Suprapubic skin (tissue), 4 donors: ENCODE measurements around the gene SNAPC4. TPM values are rescaled to one million over a fixed set of nuclear protein-coding genes. Genes with fewer than 3 reads are reported as not detected.

Source experiments
- DNase-seq, 2 donors: peaks; one replicate each; pipeline ENCODE4 v3.0.0-alpha.2; 2019; ENCODE audit warnings: low spot score in 2 of 2
- H3K27ac ChIP-seq: fragments of 200-600 bp; sonication (generic); one replicate; pipeline ENCODE4 v1.5.1; 2019
- H3K27me3 ChIP-seq: fragments of 200-600 bp; sonication (generic); one replicate; pipeline ENCODE4 v1.5.1; 2019
- H3K36me3 ChIP-seq: fragments of 200-600 bp; sonication (generic); one replicate; pipeline ENCODE4 v1.5.1; 2019
- H3K4me1 ChIP-seq: fragments of 200-600 bp; sonication (generic); one replicate; pipeline ENCODE4 v1.5.1; 2019
- H3K4me3 ChIP-seq: fragments of 200-600 bp; sonication (generic); one replicate; pipeline ENCODE4 v1.5.1; 2019; ENCODE audit warnings: mild to moderate bottlenecking
- H3K9me3 ChIP-seq: fragments of 200-600 bp; sonication (generic); one replicate; pipeline ENCODE4 v1.5.1; 2019
- CTCF ChIP-seq, 2 donors: fragments of 200-600 bp in 1 of 2; fragments of 450-650 bp in 1 of 2; sonication (generic) in 1 of 2; IDR thresholded peaks; one replicate each; pipeline ENCODE4 v1.5.1; 2016 to 2019; ENCODE audit warnings: antibody characterized with exemption in 2 of 2, mild to moderate bottlenecking in 1 of 2, moderate library complexity in 1 of 2
- EP300 ChIP-seq: sonication (generic); formaldehyde crosslinking; IDR thresholded peaks from one replicate; pipeline ENCODE4 v1.6.1; 2017; ENCODE audit warnings: antibody characterized with exemption
- POLR2A ChIP-seq, 2 donors: fragments of 450-650 bp; IDR thresholded peaks; one replicate each; pipeline ENCODE4 v1.6.1; 2017; ENCODE audit warnings: antibody characterized with exemption in 2 of 2, mild to moderate bottlenecking in 2 of 2, moderate library complexity in 2 of 2
- POLR2AphosphoS5 ChIP-seq, 3 donors: sonication (generic); formaldehyde crosslinking; IDR thresholded peaks; one replicate each; pipeline ENCODE4 v1.6.1; 2017; ENCODE audit warnings: antibody characterized with exemption in 3 of 3
- WGBS: methylation state at CpG from one replicate; pipeline ENCODE4 v1.1.5; 2018; 5-methylcytosine and 5-hydroxymethylcytosine counted together
- total RNA-seq, 4 donors: library from RNA; depleted of rRNA; stranded (reverse); fragments of >200 nt; gene quantifications; one replicate each; pipeline ENCODE4 v1.1.0, GENCODE V29; 2016

The SNAPC4 gene
- total RNA-seq, 4 donors from 2014 or later: 6.1 to 11.1 (median 9.8) TPM

DNA sequence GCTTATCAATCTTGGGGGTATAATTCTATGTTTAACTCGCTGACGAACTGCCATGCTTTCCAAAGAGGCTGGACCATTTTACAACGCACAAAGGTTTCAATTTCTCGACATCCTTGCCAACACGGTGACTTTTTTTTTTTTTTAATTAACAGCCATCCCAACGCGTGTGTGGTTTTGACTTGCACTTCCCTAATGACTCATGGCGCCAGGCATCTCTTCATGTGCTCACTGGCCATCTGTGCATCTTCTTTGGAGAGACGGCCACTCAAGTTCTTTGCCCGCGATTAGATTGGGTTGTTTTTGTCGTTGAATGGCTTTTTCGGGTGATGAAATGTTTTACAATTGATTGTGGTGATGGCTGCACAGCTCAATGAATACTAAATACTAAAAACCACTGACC lies 14.0 kb downstream of the SNAPC4 start:
- DNase-seq: no peak
- H3K27ac ChIP-seq: no peak overlapping the region
- no peak overlapping the region for H3K4me3 ChIP-seq
- no peaks in the 10 kb centered on the region for H3K9me3 ChIP-seq
- H3K36me3 ChIP-seq: peaks cover 89% of the 10 kb centered on the region
- no peaks in the 10 kb centered on the region for H3K4me1 ChIP-seq
- no peaks in the 10 kb centered on the region for H3K27me3 ChIP-seq
- WGBS: 93% methylated on average over 13 of the region's 13 CpGs
- no peak for TF ChIP-seq POLR2AphosphoS5 (IDR thresholded peaks at IDR 0.05)
- no peak for TF ChIP-seq POLR2A (IDR thresholded peaks at IDR 0.05)
- no peak for TF ChIP-seq EP300
- TF ChIP-seq CTCF (IDR thresholded peaks at IDR 0.05): no peak

DNA sequence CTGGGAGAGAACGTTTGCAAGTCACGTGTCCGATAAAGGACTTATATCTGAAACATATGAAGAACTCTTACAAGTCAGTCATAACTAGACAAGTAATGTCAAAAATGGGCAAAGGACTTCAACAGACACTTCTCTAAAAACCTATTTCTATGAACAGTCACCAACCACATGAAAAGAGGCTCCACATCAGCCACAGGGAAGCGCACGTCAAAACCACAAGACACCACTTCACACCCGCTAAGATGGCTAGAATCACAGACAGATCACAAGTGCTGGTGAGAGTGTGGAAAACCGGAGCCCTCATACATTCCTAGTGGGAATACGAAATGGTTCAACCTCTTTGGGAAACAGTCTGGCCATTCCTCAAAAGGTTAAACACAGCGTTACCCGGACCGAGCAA lies 15.0 kb downstream of the SNAPC4 start:
- Histone ChIP-seq H3K4me1 (no peaks in the 10 kb centered on the region), H3K4me3 (no peak overlapping the region), H3K36me3 (peaks cover 92% of the 10 kb centered on the region), H3K9me3 (no peaks in the 10 kb centered on the region), H3K27me3 (no peaks in the 10 kb centered on the region), H3K27ac (no peak overlapping the region)
- WGBS: 86% methylated on average over 11 of the region's 11 CpGs
- no peak for DNase-seq
- TF ChIP-seq CTCF (IDR thresholded peaks at IDR 0.05): no peak
- no peak for TF ChIP-seq POLR2AphosphoS5 (IDR thresholded peaks at IDR 0.05)
- TF ChIP-seq EP300: no peak
- TF ChIP-seq POLR2A (IDR thresholded peaks at IDR 0.05): no peak

GRCh38 chr9:136383436-136383835 lies 16.5 kb downstream of the SNAPC4 start:
- DNase-seq: no peak
- Histone ChIP-seq H3K36me3 (peaks cover 92% of the 10 kb centered on the region), H3K4me1 (no peaks in the 10 kb centered on the region), H3K27ac (no peak overlapping the region), H3K9me3 (no peaks in the 10 kb centered on the region), H3K4me3 (no peak overlapping the region), H3K27me3 (no peaks in the 10 kb centered on the region)
- WGBS: 96% methylated on average over 9 of the region's 20 CpGs
- TF ChIP-seq CTCF (IDR thresholded peaks at IDR 0.05) (no peak), POLR2AphosphoS5 (IDR thresholded peaks at IDR 0.05) (no peak), POLR2A (IDR thresholded peaks at IDR 0.05) (no peak), EP300 (no peak)

DNA sequence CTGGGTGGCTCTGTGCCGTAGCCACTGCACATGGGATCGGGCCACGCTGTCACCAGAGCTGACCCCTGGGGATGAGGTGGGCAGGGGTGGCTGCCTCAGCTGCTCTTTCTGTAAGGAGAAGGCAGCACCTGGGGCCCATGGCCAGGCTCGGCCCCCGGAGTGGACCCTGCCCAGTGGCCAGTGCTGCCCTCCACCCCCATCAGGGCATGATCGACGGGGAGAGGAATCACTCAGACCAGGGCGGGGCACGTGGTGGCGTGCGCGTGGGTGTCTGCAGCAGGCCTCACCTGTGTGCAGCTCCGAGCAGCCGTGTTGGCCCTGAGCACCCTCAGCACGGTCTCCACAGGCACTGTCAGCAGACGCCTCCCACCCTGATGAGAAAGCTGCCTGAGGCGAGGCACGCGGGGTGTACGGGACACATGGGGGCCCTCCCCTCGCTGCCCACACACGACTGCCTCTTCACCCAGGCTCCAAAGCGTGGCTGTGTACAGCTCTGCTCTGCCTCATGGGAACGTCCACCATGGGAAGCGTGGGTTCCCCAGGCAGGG lies 17.9 kb downstream of the SNAPC4 start:
- Histone ChIP-seq H3K4me1 (no peaks in the 10 kb centered on the region), H3K9me3 (no peaks in the 10 kb centered on the region), H3K4me3 (no peak overlapping the region), H3K27me3 (no peaks in the 10 kb centered on the region), H3K27ac (no peak overlapping the region), H3K36me3 (peaks cover 85% of the 10 kb centered on the region)
- DNase-seq: no peak
- TF ChIP-seq POLR2AphosphoS5 (IDR thresholded peaks at IDR 0.05) (no peak), EP300 (no peak), CTCF (IDR thresholded peaks at IDR 0.05) (no peak), POLR2A (IDR thresholded peaks at IDR 0.05) (no peak)
- 82% methylated on average over 12 of the region's 25 CpGs for WGBS

DNA sequence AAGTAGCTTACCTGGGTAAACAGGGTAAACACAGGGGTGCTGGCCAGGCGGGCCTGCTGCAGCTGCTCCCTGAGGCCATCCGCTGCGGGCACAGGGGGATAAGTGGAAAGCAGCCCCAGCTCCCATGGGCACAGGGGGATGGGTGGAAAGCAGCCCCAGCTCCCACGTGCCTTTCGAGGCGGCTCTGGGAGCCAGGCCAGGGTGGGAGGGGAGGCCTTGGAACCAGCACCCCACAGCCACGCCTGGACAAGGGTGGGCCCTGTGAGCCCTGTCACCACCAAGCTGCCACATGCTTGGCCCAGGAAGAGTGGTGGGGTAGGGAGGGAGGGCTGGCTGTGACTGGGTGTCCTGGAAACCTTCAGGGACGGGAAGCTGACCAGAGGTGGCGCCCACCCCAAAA lies 18.7 kb downstream of the SNAPC4 start:
- 76% methylated on average over 9 of the region's 9 CpGs for WGBS
- Histone ChIP-seq H3K27me3 (no peaks in the 10 kb centered on the region), H3K36me3 (peaks cover 78% of the 10 kb centered on the region), H3K4me1 (no peaks in the 10 kb centered on the region), H3K27ac (no peak overlapping the region), H3K9me3 (no peaks in the 10 kb centered on the region), H3K4me3 (no peak overlapping the region)
- no peak for DNase-seq
- no peak for TF ChIP-seq POLR2AphosphoS5 (IDR thresholded peaks at IDR 0.05)
- no peak for TF ChIP-seq CTCF (IDR thresholded peaks at IDR 0.05)
- TF ChIP-seq POLR2A (IDR thresholded peaks at IDR 0.05): no peak
- no peak for TF ChIP-seq EP300
